Measurements from ENCODE around the gene CACNA1B. TPM values are rescaled to one million over a fixed set of nuclear protein-coding genes. Genes with fewer than 3 reads are reported as not detected.

The CACNA1B gene
- total and polyA plus RNA-seq, 8 donors, result 0.15 to 0.34 (median 0.29) TPM; not detected in 1

GRCh38 chr9:138009016-138009802, 131.6 kb downstream of the CACNA1B start:
- H3K9me3 ChIP-seq, result no peaks in the 10 kb centered on the region
- H3K4me1 ChIP-seq, result no peaks in the 10 kb centered on the region
- TF ChIP-seq CTCF (IDR thresholded peaks at IDR 0.05), result no peak
- H3K36me3 ChIP-seq, result no peaks in the 10 kb centered on the region
- H3K27me3 ChIP-seq, result peaks cover 0 to 10% of the 10 kb centered on the region in 2 donors
- intact Hi-C loops (cut with DNase I), result no loop called here
- H3K4me3 ChIP-seq, result no peak overlapping the region
- ATAC-seq (no peak), DNase-seq (peak in 1 of 4 donors; percentile 31)
- no peak overlapping the region for H3K27ac ChIP-seq

GRCh38 chr9:138009803-138010690, 132.5 kb downstream of the CACNA1B start:
- no peaks in the 10 kb centered on the region for H3K36me3 ChIP-seq
- H3K9me3 ChIP-seq, result no peaks in the 10 kb centered on the region
- H3K27me3 ChIP-seq, result peaks cover 0 to 10% of the 10 kb centered on the region in 2 donors
- DNase-seq, result peak in 1 of 4 donors; percentile 45
- no peak overlapping the region for H3K4me3 ChIP-seq
- intact Hi-C loops (cut with DNase I), result no loop called here
- no peaks in the 10 kb centered on the region for H3K4me1 ChIP-seq
- ATAC-seq, result no peak
- H3K27ac ChIP-seq, result no peak overlapping the region
- TF ChIP-seq CTCF (IDR thresholded peaks at IDR 0.05), result no peak

- Histone ChIP-seq H3K4me1 (no peaks in the 10 kb centered on the region), H3K9me3 (no peaks in the 10 kb centered on the region), H3K27ac (no peak overlapping the region), H3K36me3 (no peaks in the 10 kb centered on the region), H3K4me3 (no peak overlapping the region), H3K27me3 (peaks cover 0 to 10% of the 10 kb centered on the region in 2 donors)
- DNase-seq, result peak in 1 of 4 donors; percentile 32
- TF ChIP-seq CTCF (IDR thresholded peaks at IDR 0.05), result no peak
- intact Hi-C loops (cut with DNase I), result no loop called here
- ATAC-seq, result no peak
Measured at GRCh38 chr9:138010861-138011260, 133.3 kb downstream of the CACNA1B start.

GRCh38 chr9:138011951-138012500, 134.4 kb downstream of the CACNA1B start:
- no peak overlapping the region for H3K27ac ChIP-seq
- H3K27me3 ChIP-seq, result peaks cover 0 to 16% of the 10 kb centered on the region in 2 donors
- H3K36me3 ChIP-seq, result no peaks in the 10 kb centered on the region
- no peak for ATAC-seq
- H3K9me3 ChIP-seq, result no peaks in the 10 kb centered on the region
- H3K4me3 ChIP-seq, result no peak overlapping the region
- intact Hi-C loops (cut with DNase I), result no loop called here
- TF ChIP-seq CTCF (IDR thresholded peaks at IDR 0.05), result no peak
- peak in 1 of 4 donors; percentile 30 for DNase-seq
- no peaks in the 10 kb centered on the region for H3K4me1 ChIP-seq

Measured in left lung (tissue), 10 donors.